D721Med (cell line): ENCODE results near the gene FKBP9.

Source experiments
- DNase-seq: peaks from one replicate; pipeline ENCODE4 v3.0.0; 2011; ENCODE audit warnings: low spot score; ENCODE audit not compliant: insufficient read length
- FAIRE-seq: peaks from 2 replicates; lab custom pipeline; 2011; peaks lifted over from hg19 to GRCh38; lab: Jason Lieb, UNC
- CTCF ChIP-seq: IDR thresholded peaks from 2 replicates; pipeline ENCODE4 v1.5.1; 2012; ENCODE audit warnings: mild to moderate bottlenecking, control low read depth; ENCODE audit not compliant: insufficient read depth; ENCODE audit errors: missing control alignments

FKBP9 gene

GRCh38 chr7:33038639-33039038 lies 81.4 kb downstream of the FKBP9 start:
- no peak for DNase-seq
- no peak for TF ChIP-seq CTCF
- no peak for FAIRE-seq

- TF ChIP-seq CTCF, result no peak
- FAIRE-seq (no peak), DNase-seq (no peak)
Measured at GRCh38 chr7:33039257-33039902, 82.1 kb downstream of the FKBP9 start.

- FAIRE-seq (no peak), DNase-seq (no peak)
- TF ChIP-seq CTCF, result no peak
Measured at GRCh38 chr7:33039903-33040292, 82.7 kb downstream of the FKBP9 start.

- FAIRE-seq (no peak), DNase-seq (no peak)
Measured at GRCh38 chr7:33040803-33041516, 83.7 kb downstream of the FKBP9 start.

GRCh38 chr7:33041631-33042428 lies 84.6 kb downstream of the FKBP9 start:
- FAIRE-seq (no peak), DNase-seq (no peak)
- no peak for TF ChIP-seq CTCF

More at GRCh38 chr7:33040803-33041516, 83.7 kb downstream of the FKBP9 start:
- no peak for TF ChIP-seq CTCF

GRCh38 chr7:33043501-33044400 lies 86.5 kb downstream of the FKBP9 start:
- DNase-seq, result no peak
- no peak for FAIRE-seq
- TF ChIP-seq CTCF, result no peak
